ENCODE data around the gene PKD1.
"Not testable (repeated sequence)": the region's sequence is repeated elsewhere in the genome, so short reads cannot be mapped to it uniquely, and the experiment has no call there.

PKD1 gene

DNA sequence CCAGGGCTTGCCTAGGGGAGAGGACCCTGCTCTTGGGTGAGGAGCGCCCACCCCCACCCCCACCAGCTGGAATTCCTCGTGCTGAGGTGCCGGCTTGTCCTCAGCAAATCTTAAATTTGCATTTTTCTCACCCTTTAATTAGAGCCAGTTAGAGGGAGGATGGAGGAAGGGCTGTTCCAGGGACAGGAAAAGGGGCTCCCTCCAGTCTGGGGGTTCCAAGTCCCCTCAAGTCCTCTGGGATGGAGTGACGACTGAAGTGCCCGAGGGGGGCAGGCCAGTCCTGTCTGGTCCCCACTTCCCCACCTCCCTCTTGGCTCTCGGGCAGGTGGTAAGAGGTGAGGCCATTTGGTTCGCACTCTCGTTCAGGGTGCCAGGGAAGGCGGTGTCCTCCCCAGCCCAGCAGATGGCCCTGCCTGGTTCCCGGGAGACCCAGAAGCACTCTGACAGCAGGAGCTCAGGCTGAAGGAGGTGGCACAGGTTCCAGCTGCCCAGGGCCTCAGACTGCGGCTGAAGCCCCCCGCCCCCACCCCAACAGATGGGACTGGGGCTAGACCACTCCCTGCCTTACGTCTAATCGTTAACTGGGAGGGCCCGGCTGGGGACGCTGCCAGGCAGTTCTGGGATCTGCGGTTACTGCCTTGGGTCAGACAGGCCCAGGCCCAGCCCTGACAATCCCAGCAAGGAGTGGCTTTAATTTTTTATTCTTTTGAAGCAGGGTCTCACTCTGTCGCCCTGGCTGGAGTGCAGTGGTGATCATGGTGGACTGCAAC lies 14.9 kb upstream of the PKD1 start:
- no peak for DNase-seq (ENCODE audit: low read depth)

- no peak for DNase-seq (ENCODE audit: low read depth)
Observed at GRCh38 chr16:2149630-2150417, 14.1 kb upstream of the PKD1 start.

DNA sequence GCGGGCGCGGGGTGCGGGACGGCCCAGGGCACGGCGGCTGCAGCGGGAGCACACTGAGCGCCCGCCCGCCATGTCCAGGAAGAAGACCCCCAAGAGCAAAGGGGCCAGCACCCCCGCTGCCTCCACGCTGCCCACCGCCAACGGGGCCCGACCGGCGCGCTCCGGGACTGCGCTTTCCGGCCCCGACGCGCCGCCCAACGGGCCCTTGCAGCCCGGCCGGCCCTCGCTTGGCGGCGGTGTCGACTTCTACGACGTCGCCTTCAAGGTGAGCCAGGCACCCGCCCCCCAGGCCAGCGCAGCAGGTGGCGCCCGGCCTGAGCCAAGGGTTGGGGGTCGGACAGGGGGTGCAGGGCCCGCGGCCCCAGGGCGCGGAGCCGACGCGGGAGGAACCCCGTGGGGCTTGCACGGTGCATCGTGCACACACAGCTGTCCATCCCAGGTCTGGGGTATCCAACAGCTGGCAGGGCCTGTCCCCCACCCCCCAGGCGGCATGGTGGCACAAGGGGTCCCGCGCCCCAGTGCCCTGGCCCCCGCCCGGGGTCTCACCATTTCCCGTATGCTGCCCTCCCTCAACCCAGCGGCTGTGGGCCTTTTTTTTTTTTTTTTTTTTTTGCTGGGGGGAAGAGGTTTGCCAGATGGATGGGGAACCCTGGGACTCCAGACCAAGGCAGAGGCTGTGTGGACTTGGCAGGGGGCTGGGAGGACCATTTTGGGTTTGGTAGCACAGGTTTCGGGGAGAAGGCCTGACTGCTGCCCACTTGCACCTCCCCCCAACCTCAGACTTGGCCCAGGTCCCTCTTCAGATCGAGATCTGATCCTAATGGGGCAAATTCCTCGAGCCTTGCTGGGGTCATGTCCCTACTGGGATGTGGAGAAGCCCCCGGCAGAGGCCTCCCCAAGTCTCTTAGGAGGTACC lies 13.3 kb upstream of the PKD1 start:
- no peak for DNase-seq (ENCODE audit: low read depth)

GRCh38 chr16:2147981-2148671 lies 12.4 kb upstream of the PKD1 start, which contains the start of gene RAB26:
Gene RAB26 (plus strand): TSS chr16:2148625. CDS start chr16:2148784, 159 bp downstream.
- DNase-seq (ENCODE audit: low read depth) = no peak

- no peak for DNase-seq (ENCODE audit: low read depth)
Observed at GRCh38 chr16:2147378-2147777, 11.7 kb upstream of the PKD1 start.

- DNase-seq (ENCODE audit: low read depth) = no peak
Observed at GRCh38 chr16:2145843-2146242, 10.1 kb upstream of the PKD1 start.

DNA sequence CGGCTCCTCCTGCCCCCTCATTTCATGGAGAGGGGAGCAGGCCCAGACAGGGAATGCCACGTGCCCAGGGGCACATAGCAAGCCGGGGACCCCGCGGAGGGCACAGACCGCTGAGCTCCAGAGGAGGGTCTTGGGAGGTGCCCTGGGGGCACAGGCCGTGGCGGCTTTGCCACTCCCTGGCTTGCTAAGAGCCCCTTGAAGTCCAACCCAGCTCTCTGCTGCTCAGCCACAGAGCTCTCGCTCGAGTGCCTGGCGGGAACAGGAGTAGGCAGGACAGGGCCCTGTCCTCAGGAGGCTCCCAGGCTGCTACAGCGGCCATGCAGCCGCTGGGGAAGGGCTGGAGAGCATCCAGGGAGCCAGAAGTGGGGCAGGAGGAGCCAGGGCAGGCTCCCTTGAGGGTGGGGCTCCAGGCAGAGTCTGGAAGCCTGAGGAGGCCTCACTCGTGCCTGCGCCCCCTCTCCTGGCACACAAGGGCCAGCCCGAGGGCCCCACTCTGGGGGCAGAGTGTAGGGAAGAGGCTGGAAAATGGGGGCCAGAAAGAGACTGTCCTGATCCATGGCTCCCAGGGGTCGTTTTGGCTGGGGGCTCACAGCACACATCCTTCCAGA lies 8.3 kb upstream of the PKD1 start:
- DNase-seq (ENCODE audit: low read depth) = no peak

DNA sequence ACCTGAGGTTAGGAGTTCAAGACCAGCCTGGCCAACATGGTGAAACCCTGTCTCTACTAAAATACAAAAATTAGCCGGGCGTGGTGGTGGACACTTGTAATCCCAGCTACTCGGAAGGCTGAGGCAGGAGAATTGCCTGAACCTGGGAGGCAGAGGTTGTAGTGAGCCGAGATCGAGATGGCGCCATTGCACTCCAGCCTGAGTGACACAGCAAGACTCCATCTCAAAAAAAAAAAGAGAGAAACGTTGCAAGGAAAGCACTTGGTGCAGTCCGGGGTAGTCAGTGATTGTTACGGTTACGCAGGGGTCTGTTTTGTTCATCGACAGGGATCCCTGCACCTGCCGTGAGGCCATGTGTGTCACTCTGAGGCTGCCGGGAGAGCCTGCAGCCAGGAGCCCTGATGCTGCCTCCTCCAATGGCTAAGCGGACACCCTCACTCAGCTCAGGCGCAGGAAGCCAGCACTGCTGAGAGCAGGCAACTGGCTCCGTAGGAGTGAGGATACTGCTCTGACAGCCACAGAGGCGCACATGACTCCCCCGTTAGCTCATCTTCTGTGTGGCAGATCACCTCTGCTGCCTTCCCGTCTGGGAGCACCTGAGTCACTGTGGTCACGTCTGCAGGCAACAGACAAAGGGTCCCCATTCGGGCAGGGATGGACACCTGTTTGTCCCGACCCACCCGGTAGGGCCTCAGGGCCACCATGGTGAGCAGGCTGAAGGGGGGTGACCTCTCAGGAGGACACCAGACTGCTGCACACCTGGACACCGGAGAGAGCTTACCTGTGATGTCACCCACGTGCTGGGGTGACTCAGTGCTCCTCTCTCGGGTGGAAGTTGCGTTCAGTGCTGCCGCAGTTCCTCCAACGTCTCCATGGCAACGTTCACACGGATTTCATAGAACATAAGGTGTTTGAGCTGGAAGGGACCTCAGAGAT lies 7.5 kb upstream of the PKD1 start:
- no peak for DNase-seq (ENCODE audit: low read depth)

GRCh38 chr16:2135071-2135470 lies 627 bp downstream of the PKD1 start:
- DNase-seq (ENCODE audit: low read depth) = not testable (repeated sequence)

DNA sequence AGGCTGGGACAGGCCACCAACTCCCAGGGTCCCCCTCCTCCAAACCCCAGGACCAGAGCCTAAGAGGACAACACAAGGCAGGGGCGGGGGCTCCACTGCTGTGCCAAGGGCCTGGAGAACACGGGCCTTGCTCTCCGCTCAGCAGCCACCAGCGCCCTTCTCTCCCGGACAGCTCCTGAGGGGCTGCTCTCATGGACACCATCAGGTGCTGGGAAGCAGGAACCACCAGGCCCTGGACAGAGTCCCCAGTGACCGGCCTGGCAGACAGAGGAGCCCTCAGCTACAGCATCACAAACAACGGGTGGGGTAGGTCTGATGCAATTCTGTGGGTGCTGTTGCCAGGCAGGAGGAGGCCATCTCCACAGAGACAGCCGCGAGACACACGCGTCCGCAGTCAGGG lies 1.9 kb downstream of the PKD1 start:
- DNase-seq (ENCODE audit: low read depth) = not testable (repeated sequence)

DNA sequence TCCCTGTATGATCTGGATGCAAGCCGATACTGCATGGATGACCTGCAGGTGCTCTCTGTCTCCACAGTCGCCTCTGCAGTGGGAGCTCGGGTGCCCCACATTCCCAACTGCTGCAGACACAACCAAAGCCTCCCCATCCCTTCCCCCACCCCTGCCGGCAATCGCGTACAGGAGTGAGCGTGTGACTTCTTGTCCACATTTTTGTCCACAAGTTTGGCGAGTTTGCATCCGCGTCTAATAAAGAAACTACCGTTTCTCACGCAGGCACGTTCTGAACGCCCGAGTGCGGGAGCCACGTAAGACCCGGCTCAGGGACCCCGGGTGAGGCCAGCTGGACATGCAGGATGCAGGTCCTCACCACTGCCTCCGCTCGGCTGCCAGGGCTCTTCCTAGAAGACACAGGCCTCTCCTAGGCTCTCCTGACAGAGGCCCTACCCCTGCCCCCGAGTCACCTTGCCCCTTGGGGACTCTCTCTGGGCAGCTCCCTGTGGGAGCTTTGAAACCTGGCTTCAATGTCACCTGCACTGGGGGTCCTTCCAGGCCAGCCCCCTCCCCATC lies 5.7 kb downstream of the PKD1 start:
- not testable (repeated sequence) for DNase-seq (ENCODE audit: low read depth)

GRCh38 chr16:2129251-2129650 lies 6.4 kb downstream of the PKD1 start:
- DNase-seq (ENCODE audit: low read depth) = not testable (repeated sequence)

- DNase-seq (ENCODE audit: low read depth) = not testable (repeated sequence)
Observed at GRCh38 chr16:2127630-2128280, 7.9 kb downstream of the PKD1 start.

DNA sequence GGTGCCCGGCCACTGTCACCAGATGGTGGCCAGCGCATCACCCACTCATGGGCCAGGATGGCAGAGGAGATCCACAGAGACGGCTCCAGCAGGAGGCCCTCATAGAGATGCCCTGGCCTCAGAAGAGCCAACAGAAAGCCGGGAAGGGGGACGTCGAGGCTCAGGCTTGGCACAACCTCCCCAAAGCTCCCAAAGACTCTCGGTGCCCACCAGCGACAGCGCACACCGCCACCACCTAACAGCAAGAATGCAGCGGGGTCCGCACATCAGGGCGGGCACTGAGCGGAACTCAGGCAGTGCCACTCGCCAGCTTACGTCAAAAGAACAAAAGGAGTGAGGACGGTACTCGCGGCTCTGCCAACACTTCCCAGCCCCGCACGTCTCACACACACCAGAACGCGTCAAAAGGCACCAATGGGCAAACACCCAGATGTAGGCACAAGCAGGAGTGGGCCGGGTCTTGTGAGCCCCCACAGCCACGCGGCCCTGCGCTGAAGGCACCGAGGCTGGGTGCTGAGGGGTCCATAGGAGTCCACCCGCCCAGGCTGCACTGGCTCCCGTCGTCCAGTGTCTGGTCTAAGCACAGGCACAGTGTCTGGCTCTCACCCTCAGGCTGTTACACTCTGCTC lies 8.7 kb downstream of the PKD1 start:
- not testable (repeated sequence) for DNase-seq (ENCODE audit: low read depth)

GRCh38 chr16:2126161-2126743 lies 9.4 kb downstream of the PKD1 start:
- DNase-seq (ENCODE audit: low read depth) = not testable (repeated sequence)

DNA sequence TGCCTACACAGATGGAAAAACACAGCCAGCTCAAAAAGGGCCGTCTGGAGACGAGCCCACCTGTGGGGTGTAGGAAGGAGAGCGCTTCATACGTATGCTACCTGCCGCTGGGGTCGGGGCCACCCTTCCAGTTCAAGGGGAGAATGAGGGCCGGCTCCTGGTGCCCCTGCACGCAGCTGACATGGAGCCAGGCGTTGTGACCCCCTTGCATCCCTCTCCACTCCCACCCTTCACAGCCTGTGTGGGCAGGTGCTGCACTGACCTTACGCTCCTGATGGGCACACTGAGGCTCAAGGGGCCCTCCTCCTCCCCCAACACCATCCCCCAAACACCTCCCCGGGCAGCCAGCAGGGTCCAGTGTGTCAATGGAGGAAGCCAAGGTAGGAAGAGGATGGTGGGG lies 10.1 kb downstream of the PKD1 start:
- not testable (repeated sequence) for DNase-seq (ENCODE audit: low read depth)

GRCh38 chr16:2124694-2125444 lies 10.8 kb downstream of the PKD1 start:
- DNase-seq (ENCODE audit: low read depth) = not testable (repeated sequence)

- DNase-seq (ENCODE audit: low read depth) = not testable (repeated sequence)
Observed at GRCh38 chr16:2124377-2124693, 11.4 kb downstream of the PKD1 start.

Data from activated T-cell treated with anti-CD3 and anti-CD28 coated beads for 24 hours (primary cell).